Mesenchymal stem cell (in vitro differentiated cells and primary cell): ENCODE data around the gene DAND5.

Experiments
- DNase-seq: peaks from one replicate; pipeline ENCODE4 v3.0.0-alpha.2; 2013
- H2AFZ ChIP-seq: one replicate; pipeline ENCODE4 v1.6.1; 2013; ENCODE audit warnings: low read depth, mild to moderate bottlenecking, control low read depth, inconsistent platforms, low read length, moderate library complexity
- H2AK5ac ChIP-seq: 2 replicates; pipeline ENCODE4 v1.6.1; 2013; ENCODE audit warnings: low read length, moderate library complexity, mild to moderate bottlenecking, inconsistent platforms; ENCODE audit not compliant: severe bottlenecking
- H2BK120ac ChIP-seq: one replicate; pipeline ENCODE4 v1.6.1; 2013; ENCODE audit warnings: low read depth, mild to moderate bottlenecking, inconsistent platforms, low read length, moderate library complexity
- H2BK12ac ChIP-seq, 2 experiments: one replicate each; pipeline ENCODE4 v1.6.1; 2013; ENCODE audit warnings: inconsistent platforms in 2 of 2, low read length in 2 of 2, mild to moderate bottlenecking in 2 of 2, moderate library complexity in 2 of 2, control low read depth in 1 of 2
- H2BK15ac ChIP-seq: one replicate; pipeline ENCODE4 v1.6.1; 2013; ENCODE audit warnings: mild to moderate bottlenecking, low read depth, inconsistent platforms; ENCODE audit not compliant: poor library complexity, severe bottlenecking
- H2BK5ac ChIP-seq: 2 replicates; pipeline ENCODE4 v1.6.1; 2013; ENCODE audit warnings: low read depth, mild to moderate bottlenecking, low read length, control low read depth, inconsistent platforms; ENCODE audit not compliant: poor library complexity, severe bottlenecking
- H3K14ac ChIP-seq, 2 experiments: one replicate each; pipeline ENCODE4 v1.6.1; 2013; ENCODE audit warnings: inconsistent platforms in 2 of 2, low read length in 2 of 2, control low read depth in 1 of 2, mild to moderate bottlenecking in 1 of 2, moderate library complexity in 1 of 2
- H3K18ac ChIP-seq, 2 experiments: one replicate each; pipeline ENCODE4 v1.6.1; 2013; ENCODE audit warnings: inconsistent platforms in 2 of 2, low read length in 2 of 2, control low read depth in 1 of 2, low read depth in 1 of 2, mild to moderate bottlenecking in 1 of 2
- H3K23ac ChIP-seq, 2 experiments: one replicate each; pipeline ENCODE4 v1.6.1; 2013; ENCODE audit warnings: inconsistent platforms in 2 of 2, low read length in 2 of 2, mild to moderate bottlenecking in 2 of 2, moderate library complexity in 2 of 2, control low read depth in 1 of 2
- H3K27ac ChIP-seq: 2 replicates; pipeline ENCODE4 v1.5.1; 2013; ENCODE audit warnings: mild to moderate bottlenecking, moderate library complexity, low read length, control low read depth, inconsistent platforms; ENCODE audit not compliant: poor library complexity, severe bottlenecking
- H3K27me3 ChIP-seq, 2 experiments: 2 replicates each; pipeline versions ENCODE4 v1.6.1 to v1.7.0; 2013; ENCODE audit warnings: low read length in 2 of 2, mild to moderate bottlenecking in 2 of 2, moderate library complexity in 2 of 2, control low read depth in 1 of 2, inconsistent platforms in 1 of 2; ENCODE audit not compliant: control insufficient read depth in 1 of 2, insufficient read depth in 1 of 2
- H3K36me3 ChIP-seq, 2 experiments: 2 replicates each; pipeline versions ENCODE4 v1.6.1 to v1.7.0; 2013; ENCODE audit warnings: low read length in 2 of 2, control low read depth in 1 of 2, inconsistent platforms in 1 of 2, low read depth in 1 of 2, mild to moderate bottlenecking in 1 of 2; ENCODE audit not compliant: insufficient read depth in 2 of 2, control insufficient read depth in 1 of 2
- H3K4ac ChIP-seq, 2 experiments: one replicate each; pipeline ENCODE4 v1.6.1; 2013; ENCODE audit warnings: inconsistent platforms in 2 of 2, low read length in 2 of 2, mild to moderate bottlenecking in 2 of 2, moderate library complexity in 2 of 2, control low read depth in 1 of 2, low read depth in 1 of 2
- H3K4me1 ChIP-seq: 2 replicates; pipeline ENCODE4 v1.6.1; 2013; ENCODE audit warnings: low read depth, low read length, control low read depth; ENCODE audit not compliant: control insufficient read depth, insufficient read depth
- H3K4me2 ChIP-seq: 2 replicates; pipeline ENCODE4 v1.6.1; 2013; ENCODE audit warnings: low read length, mild to moderate bottlenecking, inconsistent platforms; ENCODE audit not compliant: poor library complexity, severe bottlenecking
- H3K4me3 ChIP-seq, 2 experiments: 2 replicates each; pipeline versions ENCODE4 v1.5.1 to v1.7.0; 2013; ENCODE audit warnings: low read length in 2 of 2, mild to moderate bottlenecking in 2 of 2, control low read depth in 1 of 2, low read depth in 1 of 2; ENCODE audit not compliant: insufficient read depth in 1 of 2
- H3K79me1 ChIP-seq: replicated peaks from 2 replicates; pipeline ENCODE4 v1.6.1; 2013; ENCODE audit warnings: mild to moderate bottlenecking, control low read depth, low read length, inconsistent platforms; ENCODE audit not compliant: poor library complexity, severe bottlenecking
- H3K9ac ChIP-seq: 2 replicates; pipeline ENCODE4 v1.7.0; 2013; ENCODE audit warnings: mild to moderate bottlenecking, low read length, moderate library complexity
- H3K9me3 ChIP-seq: 2 replicates; pipeline ENCODE4 v1.7.0; 2013; ENCODE audit warnings: mild to moderate bottlenecking, low read length; ENCODE audit not compliant: control insufficient read depth
- H4K8ac ChIP-seq: one replicate; pipeline ENCODE4 v1.6.1; 2013; ENCODE audit warnings: inconsistent platforms, mild to moderate bottlenecking, low read length, moderate library complexity
- H4K91ac ChIP-seq: one replicate; pipeline ENCODE4 v1.6.1; 2013; ENCODE audit warnings: mild to moderate bottlenecking, low read length, inconsistent platforms
- WGBS: methylation state at CpG from one replicate; pipeline ENCODE4 v1.1.7; 2013; ENCODE audit warnings: mixed read lengths; 5-methylcytosine and 5-hydroxymethylcytosine counted together

The DAND5 gene

GRCh38 chr19:12959481-12959880 is 9.9 kb upstream of the DAND5 start:
- Histone ChIP-seq H2BK120ac (no peak overlapping the region), H4K91ac (no peak overlapping the region), H4K8ac (no peak overlapping the region), H3K23ac (no peak overlapping the region), H3K9ac (no peak overlapping the region), H2AFZ (no peak overlapping the region), H3K9me3 (no peaks in the 10 kb centered on the region), H3K14ac (no peak overlapping the region), H3K27me3 (no peaks in the 10 kb centered on the region), H2BK5ac (no peak overlapping the region), H3K4ac (no peak overlapping the region), H3K4me1 (peaks cover 9% of the 10 kb centered on the region), H3K36me3 (peaks cover 0 to 9% of the 10 kb centered on the region in 2 experiments), H3K79me1 (no peaks in the 10 kb centered on the region), H2BK15ac (no peak overlapping the region), H3K4me3 (no peak overlapping the region), H3K18ac (no peak overlapping the region), H2BK12ac (no peak overlapping the region), H2AK5ac (no peak overlapping the region), H3K27ac (no peak overlapping the region), H3K4me2 (no peak overlapping the region)
- no peak for DNase-seq
- 69% methylated on average over 6 of the region's 6 CpGs for WGBS

GRCh38 chr19:12965017-12965811 is 4.2 kb upstream of the DAND5 start:
- H3K79me1 ChIP-seq, result no peaks in the 10 kb centered on the region
- H2BK12ac ChIP-seq, result peak overlapping the region in 1 of 2 experiments; percentile 83
- H2AFZ ChIP-seq, result peak overlapping the region; percentile 100
- H3K27me3 ChIP-seq, result no peaks in the 10 kb centered on the region
- DNase-seq, result peak; percentile 74
- peak overlapping the region; percentile 87 for H2BK120ac ChIP-seq
- H3K4me3 ChIP-seq, result peak overlapping the region; percentile 36 to 85
- H3K14ac ChIP-seq, result no peak overlapping the region
- H2AK5ac ChIP-seq, result no peak overlapping the region
- H3K4me2 ChIP-seq, result peak overlapping the region; percentile 86
- no peak overlapping the region for H3K4ac ChIP-seq
- H3K23ac ChIP-seq, result no peak overlapping the region
- WGBS, result under 1% methylated on average over 30 of the region's 34 CpGs
- H3K36me3 ChIP-seq, result no peaks in the 10 kb centered on the region
- no peak overlapping the region for H2BK15ac ChIP-seq
- peak overlapping the region; percentile 25 for H4K91ac ChIP-seq
- peak overlapping the region; percentile 66 to 77 for H3K18ac ChIP-seq
- H4K8ac ChIP-seq, result peak overlapping the region; percentile 61
- peak overlapping the region; percentile 86 for H3K9ac ChIP-seq
- H3K9me3 ChIP-seq, result no peaks in the 10 kb centered on the region
- peaks cover 11% of the 10 kb centered on the region for H3K4me1 ChIP-seq
- H3K27ac ChIP-seq, result no peak overlapping the region
- no peak overlapping the region for H2BK5ac ChIP-seq

DNA sequence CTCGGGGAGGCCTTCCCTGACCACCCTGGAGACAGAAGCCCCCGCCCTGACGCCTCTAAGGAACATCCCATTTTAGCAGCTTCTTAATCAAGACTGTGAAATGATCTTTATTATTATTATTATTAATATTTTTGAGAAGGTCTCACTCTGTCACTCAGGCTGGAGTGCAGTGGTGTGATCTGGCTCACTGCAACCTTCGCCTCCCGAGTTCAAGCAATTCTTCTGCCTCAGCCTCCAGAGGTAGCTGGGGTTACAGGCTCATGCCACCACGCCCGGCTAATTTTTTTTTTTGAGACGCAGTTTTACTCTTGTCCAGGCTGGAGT is 3.6 kb upstream of the DAND5 start:
- Histone ChIP-seq H2BK15ac (no peak overlapping the region), H4K8ac (no peak overlapping the region), H4K91ac (no peak overlapping the region), H3K9me3 (no peaks in the 10 kb centered on the region), H3K79me1 (no peaks in the 10 kb centered on the region), H3K4me2 (peak overlapping the region; percentile 86), H3K4ac (no peak overlapping the region), H2AK5ac (no peak overlapping the region), H3K27ac (no peak overlapping the region), H2BK120ac (peak overlapping the region; percentile 87), H2BK5ac (no peak overlapping the region), H2BK12ac (no peak overlapping the region), H3K4me1 (peaks cover 11% of the 10 kb centered on the region), H3K23ac (no peak overlapping the region), H3K27me3 (no peaks in the 10 kb centered on the region), H3K14ac (no peak overlapping the region), H3K4me3 (peak overlapping the region in 1 of 2 experiments; percentile 85), H2AFZ (peak overlapping the region; percentile 94), H3K18ac (no peak overlapping the region), H3K36me3 (no peaks in the 10 kb centered on the region), H3K9ac (no peak overlapping the region)
- DNase-seq, result no peak
- 96% methylated on average over 5 of the region's 8 CpGs for WGBS

- H2AFZ ChIP-seq, result no peak overlapping the region
- peaks cover 11% of the 10 kb centered on the region for H3K4me1 ChIP-seq
- no peak overlapping the region for H2BK15ac ChIP-seq
- no peaks in the 10 kb centered on the region for H3K79me1 ChIP-seq
- H3K14ac ChIP-seq, result no peak overlapping the region
- WGBS, result 96% methylated on average over 4 of the region's 5 CpGs
- no peak overlapping the region for H3K4me2 ChIP-seq
- H3K4me3 ChIP-seq, result no peak overlapping the region
- H3K4ac ChIP-seq, result no peak overlapping the region
- no peak for DNase-seq
- H3K18ac ChIP-seq, result no peak overlapping the region
- H3K9me3 ChIP-seq, result no peaks in the 10 kb centered on the region
- no peak overlapping the region for H3K9ac ChIP-seq
- no peak overlapping the region for H4K8ac ChIP-seq
- no peaks in the 10 kb centered on the region for H3K36me3 ChIP-seq
- no peak overlapping the region for H2BK12ac ChIP-seq
- H2BK120ac ChIP-seq, result no peak overlapping the region
- H3K27ac ChIP-seq, result no peak overlapping the region
- H3K23ac ChIP-seq, result no peak overlapping the region
- no peak overlapping the region for H2AK5ac ChIP-seq
- H2BK5ac ChIP-seq, result no peak overlapping the region
- H4K91ac ChIP-seq, result no peak overlapping the region
- no peaks in the 10 kb centered on the region for H3K27me3 ChIP-seq
These were observed 1.5 kb upstream of the DAND5 start for GRCh38 chr19:12967907-12968306.
